Measurements from ENCODE around the gene GRM7. TPM values are rescaled to one million over a fixed set of nuclear protein-coding genes. Genes with fewer than 3 reads are reported as not detected.

GRM7 gene
- total RNA-seq, 1 donor from 2014 or later, result 0.80 TPM

DNA sequence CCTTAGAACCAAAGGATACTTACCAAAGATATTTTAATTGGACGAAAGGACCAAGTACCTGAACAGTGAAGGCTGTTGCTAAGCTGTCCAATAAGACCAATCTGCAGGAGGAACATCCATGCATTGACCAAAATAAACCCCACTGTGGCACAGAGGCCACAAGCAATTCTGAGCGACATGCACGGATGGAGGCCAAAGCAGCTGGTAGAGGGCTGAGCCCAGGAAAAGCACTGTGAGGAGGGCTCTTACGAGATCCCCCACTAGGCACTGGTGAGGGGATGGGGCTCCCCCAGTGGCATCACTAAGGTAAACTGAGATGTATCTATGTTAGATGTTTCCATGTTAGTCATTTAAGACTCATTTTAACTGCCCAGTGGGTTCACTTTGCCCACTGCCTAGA lies 920.5 kb downstream of the GRM7 start:
- no peak overlapping the region for H3K4me3 Mint-ChIP-seq
- H3K36me3 ChIP-seq, result no peaks in the 10 kb centered on the region
- no peak overlapping the region for H3K27ac ChIP-seq
- TF ChIP-seq EZH2phosphoT487 (IDR thresholded peaks at IDR 0.05) (no peak), EZH2 (IDR thresholded peaks at IDR 0.05) (no peak)
- TF ChIP-seq, protein P1, sequence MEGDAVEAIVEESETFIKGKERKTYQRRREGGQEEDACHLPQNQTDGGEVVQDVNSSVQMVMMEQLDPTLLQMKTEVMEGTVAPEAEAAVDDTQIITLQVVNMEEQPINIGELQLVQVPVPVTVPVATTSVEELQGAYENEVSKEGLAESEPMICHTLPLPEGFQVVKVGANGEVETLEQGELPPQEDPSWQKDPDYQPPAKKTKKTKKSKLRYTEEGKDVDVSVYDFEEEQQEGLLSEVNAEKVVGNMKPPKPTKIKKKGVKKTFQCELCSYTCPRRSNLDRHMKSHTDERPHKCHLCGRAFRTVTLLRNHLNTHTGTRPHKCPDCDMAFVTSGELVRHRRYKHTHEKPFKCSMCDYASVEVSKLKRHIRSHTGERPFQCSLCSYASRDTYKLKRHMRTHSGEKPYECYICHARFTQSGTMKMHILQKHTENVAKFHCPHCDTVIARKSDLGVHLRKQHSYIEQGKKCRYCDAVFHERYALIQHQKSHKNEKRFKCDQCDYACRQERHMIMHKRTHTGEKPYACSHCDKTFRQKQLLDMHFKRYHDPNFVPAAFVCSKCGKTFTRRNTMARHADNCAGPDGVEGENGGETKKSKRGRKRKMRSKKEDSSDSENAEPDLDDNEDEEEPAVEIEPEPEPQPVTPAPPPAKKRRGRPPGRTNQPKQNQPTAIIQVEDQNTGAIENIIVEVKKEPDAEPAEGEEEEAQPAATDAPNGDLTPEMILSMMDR (IDR thresholded peaks at IDR 0.05), result no peak
- no peaks in the 10 kb centered on the region for H3K9me3 ChIP-seq (ENCODE audit: low read depth)
- no peaks in the 10 kb centered on the region for H3K27me3 ChIP-seq
- no peak overlapping the region for H3K27ac Mint-ChIP-seq
- H3K9ac ChIP-seq, result no peak overlapping the region
- no peaks in the 10 kb centered on the region for H3K27me3 Mint-ChIP-seq (ENCODE audit: insufficient read depth, low read depth)
- no peaks in the 10 kb centered on the region for H3F3A ChIP-seq (ENCODE audit: low read depth)
- no peaks in the 10 kb centered on the region for H3K4me1 ChIP-seq
- H3K9me3 Mint-ChIP-seq, result no peaks in the 10 kb centered on the region
- no peak for DNase-seq (ENCODE audit: low spot score)
- H3K4me3 ChIP-seq, result no peak overlapping the region
- no peaks in the 10 kb centered on the region for H3K4me1 Mint-ChIP-seq
- no peaks in the 10 kb centered on the region for H3K79me2 ChIP-seq (ENCODE audit: low read depth)
- no peak overlapping the region for H2AFZ ChIP-seq (replicated peaks)
- H4K20me1 ChIP-seq (ENCODE audit: low read depth), result no peaks in the 10 kb centered on the region
- H3K36me3 Mint-ChIP-seq, result no peaks in the 10 kb centered on the region
- no peak overlapping the region for H3K4me2 ChIP-seq

DNA sequence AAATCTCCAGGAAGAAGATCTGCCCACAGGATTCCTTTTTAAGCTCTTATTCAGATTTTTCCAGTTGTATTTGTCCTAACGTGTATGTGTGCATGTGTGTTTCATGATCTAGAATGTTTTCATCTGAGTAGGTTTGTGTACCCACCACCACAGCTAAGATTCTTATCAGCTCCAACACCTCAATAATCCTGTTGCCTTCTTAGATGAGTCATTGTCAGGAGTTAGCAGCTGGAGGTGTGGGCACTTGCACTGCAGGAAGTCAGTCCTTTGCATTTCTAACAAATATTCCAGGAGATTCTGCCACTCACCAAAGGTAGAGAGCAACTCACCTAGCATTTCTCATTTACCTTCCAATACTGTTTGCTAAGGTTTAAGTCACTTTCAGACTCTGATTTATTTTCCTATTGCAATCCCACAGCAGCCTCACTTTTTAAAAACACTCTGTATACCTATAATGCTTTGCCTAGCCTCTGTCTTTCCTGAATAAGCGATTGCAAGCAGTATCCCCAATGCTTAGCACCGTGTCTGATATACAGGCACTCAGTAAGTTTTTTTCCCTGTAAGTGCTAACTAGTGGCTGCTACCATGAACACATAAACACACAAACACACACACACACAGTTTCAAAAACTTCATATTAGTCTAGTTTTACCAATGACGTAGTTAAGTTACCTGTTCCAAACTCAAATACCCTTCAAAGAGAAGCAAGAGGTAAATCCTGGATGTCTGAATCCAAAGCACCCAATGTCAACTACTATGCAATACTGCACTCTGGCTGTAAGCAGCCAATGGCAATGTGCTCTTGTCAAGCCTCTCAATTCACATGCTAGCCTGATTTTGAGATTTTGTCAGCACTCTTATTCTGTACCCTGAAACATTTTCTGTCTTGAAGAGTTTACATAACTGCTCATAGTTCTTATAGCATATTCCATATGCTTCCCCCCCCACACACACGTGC lies 927.2 kb downstream of the GRM7 start:
- H3K4me3 Mint-ChIP-seq, result no peak overlapping the region
- no peaks in the 10 kb centered on the region for H3K27me3 Mint-ChIP-seq (ENCODE audit: insufficient read depth, low read depth)

DNA sequence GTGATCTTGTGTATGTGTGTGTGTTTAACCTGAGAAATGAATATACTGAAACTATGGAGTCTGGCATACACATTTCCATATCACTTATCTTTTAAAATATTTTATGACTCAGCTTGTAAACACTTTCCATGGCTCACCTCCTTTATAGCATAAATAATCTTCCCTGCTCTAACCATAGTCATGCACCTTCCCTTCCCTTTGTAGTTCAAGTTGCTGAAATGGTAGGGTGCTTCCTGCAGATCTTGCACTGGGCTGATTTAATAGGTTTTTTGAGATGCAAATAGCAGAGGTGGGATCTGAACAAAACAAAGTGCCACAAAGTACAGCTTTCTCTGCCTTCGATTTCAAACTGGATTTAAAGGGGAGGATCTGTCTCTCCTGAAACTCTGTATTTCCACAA lies 928.0 kb downstream of the GRM7 start:
- Histone ChIP-seq H3F3A (ENCODE audit: low read depth) (no peaks in the 10 kb centered on the region), H3K9me3 (ENCODE audit: low read depth) (no peaks in the 10 kb centered on the region), H3K9ac (no peak overlapping the region), H3K79me2 (ENCODE audit: low read depth) (no peaks in the 10 kb centered on the region), H3K4me2 (no peak overlapping the region), H3K4me1 (no peaks in the 10 kb centered on the region), H3K27me3 (no peaks in the 10 kb centered on the region), H3K27ac (no peak overlapping the region), H3K4me3 (no peak overlapping the region), H3K36me3 (no peaks in the 10 kb centered on the region), H2AFZ (replicated peaks) (no peak overlapping the region), H4K20me1 (ENCODE audit: low read depth) (no peaks in the 10 kb centered on the region)
- no peaks in the 10 kb centered on the region for H3K27me3 Mint-ChIP-seq (ENCODE audit: insufficient read depth, low read depth)
- H3K9me3 Mint-ChIP-seq, result peaks cover 8% of the 10 kb centered on the region
- H3K4me1 Mint-ChIP-seq, result peaks cover 18% of the 10 kb centered on the region
- H3K36me3 Mint-ChIP-seq, result no peaks in the 10 kb centered on the region
- no peak for DNase-seq (ENCODE audit: low spot score)
- H3K4me3 Mint-ChIP-seq, result no peak overlapping the region
- H3K27ac Mint-ChIP-seq, result no peak overlapping the region
- TF ChIP-seq, protein P1 (IDR thresholded peaks at IDR 0.05), result no peak
- TF ChIP-seq EZH2 (IDR thresholded peaks at IDR 0.05), result no peak
- no peak for TF ChIP-seq EZH2phosphoT487 (IDR thresholded peaks at IDR 0.05)

More for the DNA sequence above, 927.2 kb downstream of the GRM7 start:
- Histone ChIP-seq H4K20me1 (ENCODE audit: low read depth) (no peaks in the 10 kb centered on the region), H3K27me3 (no peaks in the 10 kb centered on the region), H3K36me3 (no peaks in the 10 kb centered on the region), H3K4me2 (no peak overlapping the region), H2AFZ (replicated peaks) (no peak overlapping the region), H3K4me1 (no peaks in the 10 kb centered on the region), H3K9ac (no peak overlapping the region), H3K79me2 (ENCODE audit: low read depth) (no peaks in the 10 kb centered on the region), H3K27ac (no peak overlapping the region), H3F3A (ENCODE audit: low read depth) (no peaks in the 10 kb centered on the region), H3K4me3 (no peak overlapping the region), H3K9me3 (ENCODE audit: low read depth) (no peaks in the 10 kb centered on the region)
- Mint-ChIP-seq H3K9me3 (peaks cover 8% of the 10 kb centered on the region), H3K36me3 (no peaks in the 10 kb centered on the region), H3K27ac (no peak overlapping the region), H3K4me1 (peaks cover 18% of the 10 kb centered on the region)
- DNase-seq (ENCODE audit: low spot score), result no peak
- TF ChIP-seq EZH2 (IDR thresholded peaks at IDR 0.05), result no peak

DNA sequence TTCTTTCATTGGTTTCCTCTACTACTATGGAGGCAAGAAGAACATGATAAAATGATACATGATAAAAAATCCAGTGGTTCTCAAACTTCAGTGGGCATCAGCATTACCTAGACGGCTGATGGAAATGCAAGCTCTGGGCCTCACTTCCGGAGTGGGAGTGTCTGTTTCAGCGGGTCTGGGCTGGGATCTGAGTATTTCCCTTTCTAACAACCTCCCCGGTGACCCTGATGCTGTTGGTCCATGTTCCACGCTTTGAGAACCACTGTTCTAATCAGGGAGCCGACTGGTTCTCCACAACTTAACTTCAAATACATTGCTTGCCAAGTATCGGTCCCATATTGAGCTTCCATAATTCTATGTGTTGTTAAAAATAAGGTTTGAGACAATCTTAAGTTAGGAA lies 928.4 kb downstream of the GRM7 start:
- TF ChIP-seq, protein P1 (IDR thresholded peaks at IDR 0.05), result no peak
- no peak for TF ChIP-seq EZH2 (IDR thresholded peaks at IDR 0.05)
- no peak for TF ChIP-seq EZH2phosphoT487 (IDR thresholded peaks at IDR 0.05)
- H3K79me2 ChIP-seq (ENCODE audit: low read depth), result no peaks in the 10 kb centered on the region
- no peak overlapping the region for H3K4me3 ChIP-seq
- no peaks in the 10 kb centered on the region for H3F3A ChIP-seq (ENCODE audit: low read depth)
- H3K4me1 Mint-ChIP-seq, result peaks cover 18% of the 10 kb centered on the region
- no peaks in the 10 kb centered on the region for H3K27me3 Mint-ChIP-seq (ENCODE audit: insufficient read depth, low read depth)
- no peaks in the 10 kb centered on the region for H3K4me1 ChIP-seq
- H3K4me2 ChIP-seq, result no peak overlapping the region
- no peaks in the 10 kb centered on the region for H3K27me3 ChIP-seq
- H3K27ac Mint-ChIP-seq, result no peak overlapping the region
- H3K9ac ChIP-seq, result no peak overlapping the region
- no peaks in the 10 kb centered on the region for H3K9me3 ChIP-seq (ENCODE audit: low read depth)
- no peaks in the 10 kb centered on the region for H3K36me3 ChIP-seq
- H3K4me3 Mint-ChIP-seq, result no peak overlapping the region
- H2AFZ ChIP-seq (replicated peaks), result no peak overlapping the region
- H3K27ac ChIP-seq, result no peak overlapping the region
- H4K20me1 ChIP-seq (ENCODE audit: low read depth), result no peaks in the 10 kb centered on the region
- no peaks in the 10 kb centered on the region for H3K36me3 Mint-ChIP-seq
- H3K9me3 Mint-ChIP-seq, result peaks cover 8% of the 10 kb centered on the region
- DNase-seq (ENCODE audit: low spot score), result no peak

Measured in neural progenitor cell (in vitro differentiated cells).